Measurements from ENCODE around the gene PTTG2. TPM values are rescaled to one million over a fixed set of nuclear protein-coding genes. Genes with fewer than 3 reads are reported as not detected.
A peak's percentile ranks its signal among the peaks of the same experiment; 100 is the strongest.
"Not testable (repeated sequence)": the region's sequence is repeated elsewhere in the genome, so short reads cannot be mapped to it uniquely, and the experiment has no call there.

PTTG2 gene
- total RNA-seq, 1 experiment from 2014 or later = not detected

DNA sequence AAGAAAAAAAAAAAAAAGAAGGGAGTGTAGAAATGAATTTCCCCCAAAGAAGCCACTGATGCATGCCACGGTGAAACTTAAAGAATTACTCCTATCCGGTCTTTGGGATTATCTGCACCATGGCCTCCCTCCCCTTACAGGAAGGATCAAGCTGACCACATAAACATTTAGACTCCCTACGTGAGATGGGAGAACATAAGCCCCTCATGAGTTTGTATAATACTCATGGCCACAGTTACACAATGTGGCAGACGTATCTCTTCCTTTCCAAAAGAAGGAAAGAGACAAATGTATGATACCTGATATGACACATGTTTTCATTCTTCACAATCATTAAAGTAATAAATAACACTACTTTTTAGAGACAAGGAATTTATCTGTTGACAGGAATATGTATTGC lies 3.3 kb upstream of the PTTG2 start:
- DNase-seq (ENCODE audit: low spot score) = no peak

- DNase-seq (ENCODE audit: low spot score) = no peak
These were observed 1.3 kb upstream of the PTTG2 start for GRCh38 chr4:37958932-37959331.

DNA sequence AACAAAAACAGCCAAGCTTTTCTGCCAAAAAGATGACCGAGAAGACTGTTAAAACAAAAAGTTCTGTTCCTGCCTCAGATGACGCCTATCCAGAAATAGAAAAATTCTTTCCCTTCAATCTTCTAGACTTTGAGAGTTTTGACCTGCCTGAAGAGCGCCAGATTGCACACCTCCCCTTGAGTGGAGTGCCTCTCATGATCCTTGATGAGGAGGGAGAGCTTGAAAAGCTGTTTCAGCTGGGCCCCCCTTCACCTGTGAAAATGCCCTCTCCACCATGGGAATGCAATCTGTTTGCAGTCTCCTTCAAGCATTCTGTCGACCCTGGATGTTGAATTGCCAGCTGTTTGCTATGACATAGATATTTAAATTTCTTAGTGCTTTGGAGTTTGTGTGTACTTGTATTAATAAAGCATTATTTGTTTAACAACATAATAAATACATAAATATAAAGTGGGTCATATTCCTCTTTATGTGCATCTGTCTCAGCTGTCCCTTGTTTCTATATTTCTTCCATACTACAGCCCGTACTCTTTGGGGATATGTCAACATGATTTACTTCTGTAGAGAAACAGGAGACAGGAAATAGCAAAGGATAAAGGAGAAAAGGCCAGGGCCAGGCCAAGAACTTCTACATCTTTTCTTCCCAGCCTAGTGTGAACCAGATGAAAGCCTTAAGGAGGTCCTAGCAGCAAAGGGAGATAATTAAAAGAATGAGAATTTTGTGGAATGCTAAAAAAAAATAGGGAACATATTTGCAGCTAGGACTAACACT lies 667 bp downstream of the PTTG2 start:
- no peak for DNase-seq (ENCODE audit: low spot score)

GRCh38 chr4:37964734-37965457 lies 4.7 kb downstream of the PTTG2 start:
- no peak for DNase-seq (ENCODE audit: low spot score)

GRCh38 chr4:37966044-37966443 lies 5.8 kb downstream of the PTTG2 start:
- DNase-seq (ENCODE audit: low spot score) = no peak

DNA sequence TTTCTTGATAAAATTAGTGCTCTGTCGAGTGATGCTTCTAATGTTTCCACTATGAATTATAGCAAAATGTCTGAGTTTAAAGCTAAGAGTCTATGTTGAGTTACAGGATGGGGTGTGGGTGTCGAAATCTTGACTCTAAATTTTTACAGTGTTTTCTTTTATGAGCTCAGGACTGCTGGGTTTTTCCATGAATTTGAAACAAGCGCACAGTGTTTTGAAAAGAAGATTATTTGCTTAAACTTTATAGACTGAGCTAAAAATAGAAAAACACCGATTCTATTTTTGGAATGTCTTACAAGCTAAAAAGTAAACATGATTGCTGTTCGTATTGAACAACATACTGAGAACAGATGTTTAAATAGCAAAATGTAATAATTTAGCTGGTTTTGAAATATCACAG lies 7.5 kb downstream of the PTTG2 start:
- DNase-seq (ENCODE audit: low spot score) = no peak

DNA sequence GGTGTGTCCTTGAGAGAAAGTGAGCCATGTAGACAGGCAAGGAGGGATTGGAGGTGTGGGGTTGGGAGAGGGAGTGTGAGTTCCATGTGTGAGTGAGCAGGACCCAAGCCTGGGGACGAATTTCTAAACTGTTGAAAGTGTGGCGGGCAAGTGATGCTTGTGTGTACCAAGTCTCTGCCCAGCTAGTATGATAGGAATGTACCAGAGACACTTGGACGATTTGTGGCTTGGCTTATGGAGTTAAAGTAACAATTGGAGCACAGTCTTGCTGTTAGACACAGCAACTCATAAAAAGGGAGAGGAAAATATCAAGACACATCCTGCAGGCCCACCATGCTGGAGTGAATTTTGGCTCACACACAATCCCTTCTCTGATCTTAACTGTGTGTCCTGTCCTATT lies 8.5 kb downstream of the PTTG2 start:
- DNase-seq (ENCODE audit: low spot score) = no peak

GRCh38 chr4:37970702-37971101 lies 10.5 kb downstream of the PTTG2 start:
- DNase-seq (ENCODE audit: low spot score) = peak; percentile 85

GRCh38 chr4:37971202-37971601 lies 11.0 kb downstream of the PTTG2 start:
- DNase-seq (ENCODE audit: low spot score) = no peak

DNA sequence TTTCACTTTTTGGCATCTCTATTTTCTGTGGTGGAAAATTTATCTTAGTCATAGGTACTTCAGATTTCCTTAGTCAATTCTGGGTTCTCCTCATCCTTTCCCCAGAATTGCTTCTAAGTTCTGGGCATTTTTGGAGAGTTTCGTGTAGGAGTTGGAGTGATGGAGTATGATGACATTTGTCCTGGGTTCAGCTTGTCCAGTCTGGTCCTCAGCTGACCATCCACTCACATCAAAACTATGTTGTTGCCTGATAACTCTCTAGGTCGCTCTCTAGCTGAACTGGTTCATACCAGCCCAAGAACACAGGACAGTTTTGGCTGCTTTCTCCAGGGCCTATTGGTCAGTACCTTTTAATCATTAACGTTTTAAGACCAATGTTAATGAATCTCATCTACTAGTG lies 13.2 kb downstream of the PTTG2 start:
- no peak for DNase-seq (ENCODE audit: low spot score)

DNA sequence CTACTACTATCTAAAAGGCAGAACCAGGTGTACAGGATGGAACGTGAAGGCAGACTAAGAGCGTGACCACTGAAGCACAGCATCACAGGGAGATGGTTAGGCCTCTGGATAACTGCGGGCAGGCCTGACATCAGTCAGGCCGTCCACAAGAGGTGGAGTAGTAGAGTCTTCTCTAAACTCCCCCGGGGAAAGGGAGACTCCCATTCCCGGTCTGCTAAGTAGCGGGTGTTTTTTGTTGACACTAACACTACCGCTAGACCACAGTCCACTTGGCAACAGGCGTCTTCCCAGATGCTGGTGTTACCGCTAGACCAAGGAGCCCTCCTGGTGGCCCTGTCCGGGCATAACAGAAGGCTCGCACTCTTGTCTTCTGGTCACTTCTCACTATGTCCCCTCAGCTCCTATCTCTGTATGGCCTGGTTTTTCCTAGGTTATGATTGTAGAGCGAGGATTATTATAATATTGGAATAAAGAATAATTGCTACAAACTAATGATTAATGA lies 15.2 kb downstream of the PTTG2 start:
- not testable (repeated sequence) for DNase-seq (ENCODE audit: low spot score)

GRCh38 chr4:37976507-37976906 lies 16.3 kb downstream of the PTTG2 start:
- no peak for DNase-seq (ENCODE audit: low spot score)

- peak; percentile 64 for DNase-seq (ENCODE audit: low spot score)
These were observed 16.8 kb downstream of the PTTG2 start for GRCh38 chr4:37976991-37977470.

DNA sequence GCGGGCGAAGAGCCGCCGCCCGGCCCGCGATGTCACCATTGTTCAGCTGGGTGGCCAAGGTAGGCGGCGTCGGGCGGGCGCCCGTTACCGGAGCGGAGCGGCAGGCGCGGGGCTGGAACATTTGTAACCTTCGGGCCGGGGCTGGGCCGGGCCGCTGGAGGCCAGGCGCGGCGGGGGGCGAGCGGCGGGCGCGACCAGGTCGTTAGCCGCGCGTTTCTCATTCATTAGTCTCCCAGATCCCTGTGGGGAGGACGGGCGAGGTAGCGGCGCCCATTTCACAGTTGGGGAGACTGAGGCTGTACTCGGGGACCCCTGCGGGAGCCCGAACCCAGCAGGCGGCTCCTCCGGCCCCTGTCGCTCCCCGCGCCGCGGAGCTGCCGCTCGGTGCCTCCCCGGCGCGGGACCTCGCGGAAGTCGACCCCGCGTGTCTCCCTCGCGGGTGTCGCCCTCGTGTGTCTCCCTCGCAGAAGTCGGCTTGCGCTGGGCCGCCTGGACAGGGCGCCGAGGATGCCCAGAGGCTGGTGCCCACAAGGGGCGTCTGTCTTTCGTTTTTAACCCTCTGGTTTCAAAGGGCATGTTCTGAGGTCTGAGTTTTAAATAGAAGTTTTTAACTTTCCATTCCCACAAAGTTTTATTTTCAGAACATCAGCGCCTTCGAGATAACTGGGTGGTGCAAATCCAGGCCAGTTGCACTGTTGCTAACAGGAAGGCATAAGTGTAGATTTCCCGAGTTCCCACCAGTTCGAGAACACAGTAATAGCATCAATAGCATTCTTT lies 17.5 kb downstream of the PTTG2 start:
- DNase-seq (ENCODE audit: low spot score) = peak; percentile 74

- DNase-seq (ENCODE audit: low spot score) = no peak
These were observed 18.2 kb downstream of the PTTG2 start for GRCh38 chr4:37978248-37978924.

DNA sequence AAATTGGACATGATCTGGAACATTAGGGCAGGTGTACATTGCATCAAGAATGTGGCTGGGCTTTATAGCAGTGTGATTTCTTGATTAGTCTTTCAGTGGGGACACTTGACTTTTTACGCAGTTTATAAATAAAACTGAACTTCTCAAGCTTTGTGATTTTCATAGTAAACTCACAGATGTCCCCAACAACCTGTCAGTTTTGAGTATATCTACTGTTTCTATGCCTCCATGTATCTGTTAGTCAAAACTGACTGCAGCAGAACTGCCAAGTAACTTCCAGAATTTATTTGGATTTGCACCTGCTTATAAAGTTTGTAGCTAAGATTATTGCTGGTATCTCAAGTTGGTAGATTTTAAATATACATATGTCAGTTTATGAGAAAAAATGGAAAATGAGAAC lies 20.0 kb downstream of the PTTG2 start:
- no peak for DNase-seq (ENCODE audit: low spot score)

- DNase-seq (ENCODE audit: low spot score) = peak; percentile 26
These were observed 21.2 kb downstream of the PTTG2 start for GRCh38 chr4:37981425-37981824.

GRCh38 chr4:37981844-37982720 lies 21.9 kb downstream of the PTTG2 start:
- DNase-seq (ENCODE audit: low spot score) = peak; percentile 17

GRCh38 chr4:37982736-37983135 lies 22.5 kb downstream of the PTTG2 start:
- no peak for DNase-seq (ENCODE audit: low spot score)

DNA sequence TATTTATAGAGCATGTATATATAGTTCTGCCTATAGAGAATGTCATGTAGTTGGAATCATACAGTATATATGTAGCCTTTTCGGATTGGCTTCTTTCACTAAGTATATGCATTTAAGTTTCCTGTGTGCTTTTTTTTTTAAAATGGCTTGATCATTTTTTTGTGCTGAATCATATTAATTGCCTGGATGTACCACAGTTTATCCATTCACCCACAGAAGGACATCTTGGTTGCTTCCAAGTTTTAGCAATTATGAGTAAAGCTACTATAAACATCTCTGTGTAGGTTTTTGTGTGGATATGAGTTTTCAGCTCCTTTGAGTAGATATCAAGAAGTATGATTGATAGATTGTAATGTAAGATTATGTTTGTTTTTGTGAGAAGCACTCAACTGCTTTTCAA lies 23.8 kb downstream of the PTTG2 start:
- no peak for DNase-seq (ENCODE audit: low spot score)
